ENCODE results near the gene RAD51B. TPM values are rescaled to one million over a fixed set of nuclear protein-coding genes. Genes with fewer than 3 reads are reported as not detected.

Gene RAD51B
- total and polyA plus RNA-seq, 2 experiments from 2014 or later: 11.7 to 17.8 TPM

- Histone ChIP-seq H3K4me1 (ENCODE audit: low read depth) (peaks cover 19% of the 10 kb centered on the region), H3K9me3 (ENCODE audit: low read depth) (no peaks in the 10 kb centered on the region), H3K27me3 (no peaks in the 10 kb centered on the region), H3K27ac (peak overlapping the region; percentile 21), H3K36me3 (no peaks in the 10 kb centered on the region), H3K4me3 (no peak overlapping the region)
- TF ChIP-seq, protein P1, sequence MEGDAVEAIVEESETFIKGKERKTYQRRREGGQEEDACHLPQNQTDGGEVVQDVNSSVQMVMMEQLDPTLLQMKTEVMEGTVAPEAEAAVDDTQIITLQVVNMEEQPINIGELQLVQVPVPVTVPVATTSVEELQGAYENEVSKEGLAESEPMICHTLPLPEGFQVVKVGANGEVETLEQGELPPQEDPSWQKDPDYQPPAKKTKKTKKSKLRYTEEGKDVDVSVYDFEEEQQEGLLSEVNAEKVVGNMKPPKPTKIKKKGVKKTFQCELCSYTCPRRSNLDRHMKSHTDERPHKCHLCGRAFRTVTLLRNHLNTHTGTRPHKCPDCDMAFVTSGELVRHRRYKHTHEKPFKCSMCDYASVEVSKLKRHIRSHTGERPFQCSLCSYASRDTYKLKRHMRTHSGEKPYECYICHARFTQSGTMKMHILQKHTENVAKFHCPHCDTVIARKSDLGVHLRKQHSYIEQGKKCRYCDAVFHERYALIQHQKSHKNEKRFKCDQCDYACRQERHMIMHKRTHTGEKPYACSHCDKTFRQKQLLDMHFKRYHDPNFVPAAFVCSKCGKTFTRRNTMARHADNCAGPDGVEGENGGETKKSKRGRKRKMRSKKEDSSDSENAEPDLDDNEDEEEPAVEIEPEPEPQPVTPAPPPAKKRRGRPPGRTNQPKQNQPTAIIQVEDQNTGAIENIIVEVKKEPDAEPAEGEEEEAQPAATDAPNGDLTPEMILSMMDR (IDR thresholded peaks at IDR 0.05; ENCODE audit: low read depth, low read length): no peak
- DNase-seq (ENCODE audit: low read depth in 1 of 2, low spot score in 1 of 2): peak; percentile 15 to 92
Observed at GRCh38 chr14:67940486-67941455, 121.2 kb downstream of the RAD51B start.

DNA sequence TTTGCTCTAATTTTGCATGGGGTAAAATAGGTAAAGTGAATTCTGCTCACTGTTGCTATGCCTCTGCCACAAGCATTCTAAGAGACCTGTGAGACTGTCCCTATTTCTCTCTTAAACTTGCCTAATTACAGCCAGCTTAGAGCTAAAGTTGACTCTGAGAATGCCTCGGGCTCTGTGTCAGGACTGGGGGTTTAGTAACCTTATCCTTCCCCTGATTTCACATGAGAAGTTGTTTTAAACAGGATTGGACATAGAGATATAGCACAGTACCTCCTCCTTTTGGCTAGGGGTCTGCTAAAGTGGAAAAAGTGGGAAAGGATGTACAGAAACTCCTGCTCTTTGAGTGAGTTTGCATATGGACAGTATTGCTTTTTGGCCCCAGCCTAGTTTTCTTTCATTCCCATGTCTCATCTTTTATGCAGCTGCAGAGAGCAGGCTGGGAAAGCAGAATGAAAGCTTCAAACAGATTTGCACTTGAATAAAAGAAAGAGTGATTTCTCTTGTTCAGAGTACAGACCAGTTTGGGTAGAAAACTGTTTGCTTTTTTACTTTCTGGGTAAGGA lies 122.0 kb downstream of the RAD51B start:
- TF ChIP-seq, protein P1 (IDR thresholded peaks at IDR 0.05; ENCODE audit: low read depth, low read length): no peak
- H3K27me3 ChIP-seq: no peaks in the 10 kb centered on the region
- peaks cover 19% of the 10 kb centered on the region for H3K4me1 ChIP-seq (ENCODE audit: low read depth)
- peak; percentile 9 to 53 for DNase-seq (ENCODE audit: low read depth in 1 of 2, low spot score in 1 of 2)
- no peak overlapping the region for H3K4me3 ChIP-seq
- H3K9me3 ChIP-seq (ENCODE audit: low read depth): no peaks in the 10 kb centered on the region
- H3K27ac ChIP-seq: peak overlapping the region; percentile 21
- H3K36me3 ChIP-seq: no peaks in the 10 kb centered on the region

DNA sequence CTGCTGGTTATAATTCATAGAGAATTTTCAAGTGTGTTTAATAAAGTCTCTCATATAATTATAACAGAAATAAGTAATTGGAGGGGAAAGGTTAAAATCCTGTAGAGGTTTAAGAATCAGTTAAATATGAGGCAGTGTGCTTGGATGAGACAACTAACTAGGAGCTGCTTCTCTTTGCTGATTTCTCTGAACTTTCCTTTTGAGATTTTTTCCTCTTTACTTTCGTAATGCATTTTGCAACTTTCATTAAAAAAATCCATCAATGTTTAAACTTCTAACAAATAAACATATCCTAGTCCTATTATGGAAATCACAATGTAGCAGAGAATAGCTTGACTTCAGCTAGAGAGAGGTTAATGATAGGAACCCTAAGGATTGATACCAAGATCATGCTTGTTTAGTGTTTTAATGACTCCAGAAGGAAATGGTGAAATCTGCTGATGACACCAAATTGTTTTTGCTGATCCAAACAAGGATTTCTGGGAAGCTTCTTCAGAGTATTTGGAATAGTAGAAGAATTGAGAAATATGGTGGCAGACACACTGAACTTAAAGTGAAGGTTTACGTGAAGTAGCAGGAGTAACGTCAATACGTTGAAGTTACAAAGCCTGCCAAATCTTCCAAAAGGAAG lies 122.6 kb downstream of the RAD51B start:
- peaks cover 19% of the 10 kb centered on the region for H3K4me1 ChIP-seq (ENCODE audit: low read depth)
- no peak overlapping the region for H3K27ac ChIP-seq
- H3K9me3 ChIP-seq (ENCODE audit: low read depth): no peaks in the 10 kb centered on the region
- H3K36me3 ChIP-seq: no peaks in the 10 kb centered on the region
- H3K27me3 ChIP-seq: no peaks in the 10 kb centered on the region
- DNase-seq (ENCODE audit: low read depth in 1 of 2, low spot score in 1 of 2): peak in 1 of 2 donors; percentile 68
- H3K4me3 ChIP-seq: no peak overlapping the region
- TF ChIP-seq, protein P1 (IDR thresholded peaks at IDR 0.05; ENCODE audit: low read depth, low read length): no peak

DNA sequence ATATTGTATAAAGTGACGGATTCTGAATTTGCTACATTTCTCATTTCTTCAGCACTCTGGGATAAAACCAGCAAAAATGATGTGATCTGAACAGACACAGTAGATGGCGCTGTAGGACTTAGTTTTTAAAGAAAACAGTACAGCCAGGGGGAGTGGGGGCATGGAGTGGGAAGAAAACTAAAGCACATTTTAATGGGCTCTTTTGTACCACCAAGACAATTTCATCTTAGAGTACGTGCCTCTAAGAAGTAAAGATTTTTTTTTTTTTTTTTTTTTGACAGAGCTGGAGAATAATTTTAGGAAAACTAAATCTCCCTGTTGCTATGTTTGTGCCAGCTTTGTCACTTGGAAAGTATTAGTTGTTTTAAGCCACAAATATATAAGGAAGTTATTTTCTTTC lies 124.4 kb downstream of the RAD51B start:
- H3K27ac ChIP-seq: no peak overlapping the region
- peaks cover 19% of the 10 kb centered on the region for H3K4me1 ChIP-seq (ENCODE audit: low read depth)

GRCh38 chr14:67944605-67945004 lies 125.0 kb downstream of the RAD51B start:
- Histone ChIP-seq H3K36me3 (no peaks in the 10 kb centered on the region), H3K27ac (no peak overlapping the region), H3K9me3 (ENCODE audit: low read depth) (no peaks in the 10 kb centered on the region)

More for the DNA sequence above, 124.4 kb downstream of the RAD51B start:
- Histone ChIP-seq H3K4me3 (no peak overlapping the region), H3K27me3 (no peaks in the 10 kb centered on the region), H3K9me3 (ENCODE audit: low read depth) (no peaks in the 10 kb centered on the region), H3K36me3 (no peaks in the 10 kb centered on the region)
- TF ChIP-seq, protein P1 (IDR thresholded peaks at IDR 0.05; ENCODE audit: low read depth, low read length): peak; percentile 61
- DNase-seq (ENCODE audit: low read depth in 1 of 2, low spot score in 1 of 2): peak; percentile 87 to 95

More at GRCh38 chr14:67944605-67945004, 125.0 kb downstream of the RAD51B start:
- Histone ChIP-seq H3K4me3 (no peak overlapping the region), H3K4me1 (ENCODE audit: low read depth) (peaks cover 19% of the 10 kb centered on the region), H3K27me3 (no peaks in the 10 kb centered on the region)
- TF ChIP-seq, protein P1 (IDR thresholded peaks at IDR 0.05; ENCODE audit: low read depth, low read length): no peak
- DNase-seq (ENCODE audit: low read depth in 1 of 2, low spot score in 1 of 2): no peak
